Smooth muscle cell (in vitro differentiated cells): ENCODE results near the gene EML6. TPM values are rescaled to one million over a fixed set of nuclear protein-coding genes. Genes with fewer than 3 reads are reported as not detected.

Experiments
- DNase-seq: peaks from one replicate; lab custom pipeline; 2025; ENCODE audit not compliant: unreplicated experiment; lab: John Stamatoyannopoulos, UW
- H2AFZ ChIP-seq: fragments of 200-600 bp; sonication (generic); 2 replicates; pipeline ENCODE4 v1.6.0; 2016; ENCODE audit warnings: antibody characterized with exemption, low read depth, mild to moderate bottlenecking
- H3F3A ChIP-seq: fragments of 200-600 bp; sonication (generic); 2 replicates; pipeline ENCODE4 v1.6.0; 2017; ENCODE audit warnings: antibody characterized with exemption, low read depth
- H3K27ac ChIP-seq: fragments of 200-600 bp; sonication (generic); 2 replicates; pipeline ENCODE4 v1.5.1; 2016; ENCODE audit warnings: low read depth, mild to moderate bottlenecking
- H3K27me3 ChIP-seq: fragments of 200-600 bp; sonication (generic); 2 replicates; pipeline ENCODE4 v1.6.1; 2016; ENCODE audit warnings: low read depth, mild to moderate bottlenecking
- H3K36me3 ChIP-seq: fragments of 200-600 bp; sonication (generic); 2 replicates; pipeline ENCODE4 v1.5.1; 2016; ENCODE audit warnings: low read depth
- H3K4me1 ChIP-seq: fragments of 200-600 bp; sonication (generic); 2 replicates; pipeline ENCODE4 v1.5.1; 2016; ENCODE audit warnings: low read depth
- H3K4me2 ChIP-seq: fragments of 200-600 bp; sonication (generic); 2 replicates; pipeline ENCODE4 v1.6.0; 2016; ENCODE audit warnings: mild to moderate bottlenecking
- H3K4me3 ChIP-seq: fragments of 200-600 bp; sonication (generic); 2 replicates; pipeline ENCODE4 v1.5.1; 2016; ENCODE audit warnings: mild to moderate bottlenecking
- H3K79me2 ChIP-seq: fragments of 200-600 bp; sonication (generic); 2 replicates; pipeline ENCODE4 v1.6.0; 2016; ENCODE audit warnings: low read depth, mild to moderate bottlenecking
- H3K9ac ChIP-seq: fragments of 200-600 bp; sonication (generic); 2 replicates; pipeline ENCODE4 v1.6.0; 2016; ENCODE audit warnings: low read depth
- H3K9me3 ChIP-seq: fragments of 200-600 bp; sonication (generic); replicated peaks from 2 replicates; pipeline ENCODE4 v1.5.1; 2016; ENCODE audit warnings: low read depth
- H4K20me1 ChIP-seq: fragments of 200-600 bp; sonication (generic); 2 replicates; pipeline ENCODE4 v1.6.0; 2016; ENCODE audit warnings: low read depth
- WGBS: methylation state at CpG from one replicate; pipeline ENCODE4 v1.1.7; 2016; ENCODE audit warnings: low lambda C conversion rate; 5-methylcytosine and 5-hydroxymethylcytosine counted together
- polyA plus RNA-seq: library from polyadenylated mRNA; unstranded; fragments of >200 nt; fragmentation: Nextera tagmentation; extraction: Ambion mirVana; gene quantifications from 2 replicates; pipeline ENCODE4 v1.2.1, GENCODE V29; 2016
- total RNA-seq: library from RNA; depleted of rRNA; stranded (reverse); fragments of >200 nt; gene quantifications from 2 replicates; pipeline ENCODE4 v1.2.3, GENCODE V29; 2014
- TF ChIP-seq, protein P1 (sequence below): fragments of 200-600 bp; sonication (generic); IDR thresholded peaks from 2 replicates; pipeline ENCODE4 v1.5.1; 2017; ENCODE audit warnings: borderline replicate concordance, mild to moderate bottlenecking, antibody characterized with exemption; ENCODE audit not compliant: insufficient read depth, poor library complexity, severe bottlenecking

Gene EML6
- total and polyA plus RNA-seq, 2 experiments from 2014 or later: 0.49 to 0.54 TPM

DNA sequence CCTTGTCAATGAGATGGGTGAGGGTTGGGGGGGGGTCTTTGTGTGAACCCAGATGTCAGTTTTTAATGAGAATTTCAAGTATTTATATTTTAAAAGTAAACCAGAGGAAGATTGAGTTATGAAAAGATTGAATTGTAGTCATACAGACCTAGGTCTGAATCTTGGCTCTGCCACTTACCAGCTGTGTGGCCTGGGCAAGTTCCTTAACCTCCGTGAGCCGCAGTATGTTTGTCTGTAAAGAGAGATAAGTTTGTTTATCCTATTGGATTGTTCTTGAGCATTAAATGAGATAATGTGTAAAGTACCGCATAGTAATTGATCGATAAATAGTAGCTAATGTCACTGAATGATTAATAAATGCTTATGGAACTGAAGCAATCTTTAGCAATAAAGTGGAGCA is 63.8 kb downstream of the EML6 start:
- H2AFZ ChIP-seq: no peak overlapping the region
- H3K36me3 ChIP-seq: no peaks in the 10 kb centered on the region
- H3K9ac ChIP-seq: no peak overlapping the region
- H3K9me3 ChIP-seq: no peaks in the 10 kb centered on the region
- no peaks in the 10 kb centered on the region for H3K4me1 ChIP-seq
- no peaks in the 10 kb centered on the region for H3K27me3 ChIP-seq
- H3K4me2 ChIP-seq: no peak overlapping the region
- H3K79me2 ChIP-seq: no peaks in the 10 kb centered on the region
- H3F3A ChIP-seq: no peaks in the 10 kb centered on the region
- no peaks in the 10 kb centered on the region for H4K20me1 ChIP-seq
- TF ChIP-seq, protein P1, sequence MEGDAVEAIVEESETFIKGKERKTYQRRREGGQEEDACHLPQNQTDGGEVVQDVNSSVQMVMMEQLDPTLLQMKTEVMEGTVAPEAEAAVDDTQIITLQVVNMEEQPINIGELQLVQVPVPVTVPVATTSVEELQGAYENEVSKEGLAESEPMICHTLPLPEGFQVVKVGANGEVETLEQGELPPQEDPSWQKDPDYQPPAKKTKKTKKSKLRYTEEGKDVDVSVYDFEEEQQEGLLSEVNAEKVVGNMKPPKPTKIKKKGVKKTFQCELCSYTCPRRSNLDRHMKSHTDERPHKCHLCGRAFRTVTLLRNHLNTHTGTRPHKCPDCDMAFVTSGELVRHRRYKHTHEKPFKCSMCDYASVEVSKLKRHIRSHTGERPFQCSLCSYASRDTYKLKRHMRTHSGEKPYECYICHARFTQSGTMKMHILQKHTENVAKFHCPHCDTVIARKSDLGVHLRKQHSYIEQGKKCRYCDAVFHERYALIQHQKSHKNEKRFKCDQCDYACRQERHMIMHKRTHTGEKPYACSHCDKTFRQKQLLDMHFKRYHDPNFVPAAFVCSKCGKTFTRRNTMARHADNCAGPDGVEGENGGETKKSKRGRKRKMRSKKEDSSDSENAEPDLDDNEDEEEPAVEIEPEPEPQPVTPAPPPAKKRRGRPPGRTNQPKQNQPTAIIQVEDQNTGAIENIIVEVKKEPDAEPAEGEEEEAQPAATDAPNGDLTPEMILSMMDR: no peak
- no peak for DNase-seq
- H3K4me3 ChIP-seq: no peak overlapping the region
- no peak overlapping the region for H3K27ac ChIP-seq
- 95% methylated on average over 4 of the region's 4 CpGs for WGBS

DNA sequence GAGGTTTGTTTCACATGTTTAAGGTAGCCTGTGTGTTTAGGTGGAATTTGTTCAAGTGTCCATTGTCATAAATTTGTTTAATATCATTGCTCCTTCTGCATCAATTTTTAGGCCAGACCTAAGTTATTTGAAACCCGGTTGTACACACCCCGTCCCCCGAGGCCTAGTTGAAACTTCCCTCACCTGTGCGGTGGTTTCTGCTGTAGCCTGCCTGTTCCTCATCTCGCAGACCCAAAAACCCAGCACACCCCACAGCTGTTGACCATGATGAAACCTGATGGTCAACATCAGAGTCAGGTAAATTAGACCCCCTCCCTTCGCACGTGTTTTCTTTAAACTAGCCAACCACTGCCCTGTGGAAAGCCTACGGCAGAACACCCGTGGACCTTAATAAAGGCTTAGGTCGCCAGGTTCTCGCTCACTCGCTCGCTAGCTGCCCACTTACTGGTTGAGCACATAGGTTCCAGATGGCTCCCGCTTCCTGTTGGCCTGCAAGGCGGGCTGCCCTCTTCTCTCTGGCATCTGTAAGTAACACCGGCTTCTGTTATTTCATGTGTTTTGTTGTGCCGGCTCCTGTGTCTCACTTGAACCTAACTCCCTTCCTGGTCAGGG is 64.4 kb downstream of the EML6 start:
- Histone ChIP-seq H3K9me3 (no peaks in the 10 kb centered on the region), H4K20me1 (no peaks in the 10 kb centered on the region), H3K4me1 (no peaks in the 10 kb centered on the region), H3K27me3 (no peaks in the 10 kb centered on the region), H3K4me3 (no peak overlapping the region), H3F3A (no peaks in the 10 kb centered on the region), H3K79me2 (no peaks in the 10 kb centered on the region), H3K9ac (no peak overlapping the region), H3K4me2 (no peak overlapping the region), H3K27ac (no peak overlapping the region), H3K36me3 (no peaks in the 10 kb centered on the region), H2AFZ (no peak overlapping the region)
- 93% methylated on average over 17 of the region's 17 CpGs for WGBS
- TF ChIP-seq, protein P1: no peak
- no peak for DNase-seq

GRCh38 chr2:54789878-54790277 is 66.4 kb downstream of the EML6 start:
- 97% methylated on average over 2 of the region's 2 CpGs for WGBS
- Histone ChIP-seq H4K20me1 (no peaks in the 10 kb centered on the region), H3F3A (no peaks in the 10 kb centered on the region), H3K36me3 (no peaks in the 10 kb centered on the region), H3K9ac (no peak overlapping the region), H3K27ac (no peak overlapping the region), H3K4me1 (no peaks in the 10 kb centered on the region), H2AFZ (no peak overlapping the region), H3K4me2 (no peak overlapping the region), H3K4me3 (no peak overlapping the region), H3K79me2 (no peaks in the 10 kb centered on the region), H3K27me3 (no peaks in the 10 kb centered on the region), H3K9me3 (no peaks in the 10 kb centered on the region)
- TF ChIP-seq, protein P1: no peak
- no peak for DNase-seq

DNA sequence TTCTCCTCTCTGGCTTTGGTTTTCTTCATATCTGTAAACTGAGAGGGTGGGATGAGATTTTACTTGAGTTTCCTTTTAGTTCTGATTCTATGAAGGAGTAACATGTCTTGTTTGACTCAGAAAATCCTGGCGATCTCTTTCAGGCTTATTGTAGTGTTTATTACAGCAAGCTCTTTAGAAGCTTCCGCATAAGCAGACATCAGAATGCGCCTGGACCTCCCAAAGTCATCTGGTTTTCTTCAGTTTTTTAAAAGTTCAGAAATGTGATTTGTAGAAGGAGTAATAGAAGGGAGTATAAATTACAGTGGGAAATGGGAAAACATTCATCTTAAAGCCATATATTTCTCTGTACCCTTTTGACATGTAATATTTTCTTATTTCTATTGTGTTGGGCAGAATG is 68.4 kb downstream of the EML6 start:
- 53% methylated on average over 3 of the region's 3 CpGs for WGBS
- peak overlapping the region; percentile 47 for H2AFZ ChIP-seq

More for the DNA sequence above, 68.4 kb downstream of the EML6 start:
- H3K27me3 ChIP-seq: no peaks in the 10 kb centered on the region
- H3K4me2 ChIP-seq: no peak overlapping the region
- H3K36me3 ChIP-seq: no peaks in the 10 kb centered on the region
- H4K20me1 ChIP-seq: no peaks in the 10 kb centered on the region
- H3K79me2 ChIP-seq: no peaks in the 10 kb centered on the region
- no peaks in the 10 kb centered on the region for H3K4me1 ChIP-seq
- no peak overlapping the region for H3K27ac ChIP-seq
- no peaks in the 10 kb centered on the region for H3K9me3 ChIP-seq
- H3K9ac ChIP-seq: no peak overlapping the region
- H3F3A ChIP-seq: no peaks in the 10 kb centered on the region
- TF ChIP-seq, protein P1: no peak
- no peak overlapping the region for H3K4me3 ChIP-seq
- no peak for DNase-seq
